Inflammatory macrophage (primary cell): ENCODE results near the gene PER2.
A peak's percentile ranks its signal among the peaks of the same experiment; 100 is the strongest.

Experiments
- DNase-seq, 2 donors: peaks; one replicate each; pipeline ENCODE4 v3.0.0-alpha.2; 2020 to 2022

PER2 gene

DNA sequence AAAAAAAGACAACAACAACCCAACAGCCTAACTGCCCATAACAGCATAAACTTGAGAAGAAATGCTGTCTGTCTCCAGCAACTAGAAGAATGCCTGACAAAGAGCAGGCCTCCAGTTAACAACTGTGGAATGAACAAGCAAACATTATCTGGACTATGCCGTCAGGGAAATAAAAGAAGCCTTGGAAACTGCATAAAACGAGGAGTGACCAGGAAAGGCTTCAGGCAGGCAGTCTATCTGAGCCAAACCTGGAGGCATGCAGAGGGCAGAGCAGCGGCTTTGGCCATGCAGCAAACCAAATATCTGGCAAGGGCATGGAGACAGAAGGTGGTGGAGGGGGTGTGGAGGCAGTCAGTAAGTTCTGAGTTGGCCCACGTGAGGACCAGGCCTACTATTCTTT, 59.7 kb downstream of the PER2 start:
- no peak for DNase-seq

DNA sequence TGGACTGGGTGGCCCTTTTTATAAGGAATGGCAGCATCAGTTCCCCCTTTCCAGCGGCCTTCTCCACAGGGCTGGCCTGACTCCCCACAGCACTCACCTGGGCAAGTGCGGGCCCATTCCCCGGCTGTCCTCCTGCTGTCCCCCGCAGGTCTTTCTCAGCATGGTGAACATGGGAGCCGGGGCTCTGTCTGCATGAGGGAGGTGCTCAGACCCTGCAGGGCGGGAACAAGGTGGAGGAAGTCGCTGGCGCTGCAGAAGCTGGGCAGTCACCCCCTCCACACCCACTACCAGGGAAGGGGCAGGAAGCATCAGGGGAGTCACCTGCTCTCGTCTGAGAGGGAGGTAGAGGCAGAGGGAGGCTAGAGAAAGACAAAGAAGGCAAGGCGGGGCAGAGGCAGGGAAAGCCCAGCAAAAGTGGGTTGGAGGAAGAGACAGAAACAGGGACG, 60.8 kb downstream of the PER2 start:
- no peak for DNase-seq

DNA sequence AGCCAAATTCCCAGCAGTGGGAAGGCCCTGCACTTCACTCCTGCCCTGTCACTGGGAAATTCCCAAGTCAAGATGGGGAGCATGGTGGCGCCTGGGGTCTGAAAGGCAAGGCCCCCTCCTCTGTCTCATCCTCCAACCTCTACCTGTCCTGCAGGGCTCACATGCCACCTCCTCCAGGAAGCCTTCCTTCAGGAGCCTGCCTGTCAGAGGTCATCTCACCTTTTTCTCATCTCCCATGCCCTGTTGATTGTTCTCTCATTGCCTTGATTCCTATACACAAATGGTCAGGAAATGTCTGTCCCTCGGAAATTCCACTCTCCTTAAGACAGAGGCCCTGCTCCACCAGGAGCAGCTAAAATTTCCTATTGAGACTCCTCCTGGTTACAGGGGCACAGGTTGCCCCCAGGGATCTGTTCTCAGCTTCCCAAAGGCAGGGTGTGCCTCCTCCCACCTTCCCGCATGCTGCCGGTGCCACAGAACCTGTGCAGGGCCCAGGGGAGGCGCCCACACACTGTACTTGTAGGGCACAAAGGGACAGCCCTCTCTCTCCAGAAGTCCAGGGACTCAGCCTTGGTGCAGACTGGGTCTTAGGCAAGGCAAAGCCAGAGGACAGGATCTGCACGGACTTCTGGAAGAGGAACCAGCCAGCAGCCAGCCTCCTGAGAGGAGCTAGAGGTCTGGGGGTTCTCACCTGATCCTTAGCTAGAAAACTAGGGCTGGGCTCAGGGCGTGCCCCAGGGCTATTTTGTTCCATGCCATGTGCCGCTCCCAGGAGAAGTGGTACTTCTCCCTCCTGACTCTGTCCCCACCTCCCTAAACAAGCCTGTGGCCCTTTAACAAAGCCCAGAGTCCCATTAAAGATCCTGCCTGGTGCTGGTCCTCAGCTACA, 61.5 kb downstream of the PER2 start:
- DNase-seq, result no peak

DNA sequence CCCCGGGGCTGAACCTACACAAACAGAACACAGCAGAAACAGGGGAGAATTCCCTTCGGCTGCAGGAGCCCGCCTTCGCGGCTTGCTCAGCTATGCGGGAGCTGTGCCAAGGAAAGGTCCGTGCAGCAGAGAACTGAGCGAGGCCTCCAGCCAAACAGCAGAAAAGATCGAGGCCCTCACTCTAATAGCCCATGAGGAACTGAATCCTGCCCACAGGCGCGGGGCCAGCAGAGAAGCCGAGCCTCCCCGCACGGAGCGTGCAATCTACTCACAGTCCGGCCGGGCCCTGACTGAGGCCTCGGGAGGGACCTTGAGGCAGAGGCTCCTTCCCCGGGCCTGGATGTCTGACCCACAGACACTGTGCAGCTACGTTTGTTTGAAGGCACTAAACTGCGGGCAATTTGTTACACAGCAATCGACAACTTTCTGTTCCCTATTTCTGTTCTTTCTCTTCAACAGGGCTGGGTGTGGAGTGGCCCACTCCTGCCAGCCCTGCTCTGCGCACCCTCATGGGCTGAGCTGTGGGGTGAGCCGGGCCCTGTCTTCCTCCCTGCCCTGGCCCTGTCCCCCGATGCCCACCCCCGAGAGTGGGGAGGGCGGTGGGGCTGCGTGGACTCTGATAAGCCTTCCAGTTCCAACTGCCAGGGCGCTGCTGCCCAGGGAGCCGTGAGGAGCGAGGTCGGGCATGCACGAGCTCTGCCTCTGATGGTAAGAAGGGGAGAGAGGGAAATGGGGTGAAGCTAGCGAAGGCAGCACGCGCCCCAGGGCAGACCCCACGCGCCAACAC, 62.3 kb downstream of the PER2 start:
- no peak for DNase-seq

DNA sequence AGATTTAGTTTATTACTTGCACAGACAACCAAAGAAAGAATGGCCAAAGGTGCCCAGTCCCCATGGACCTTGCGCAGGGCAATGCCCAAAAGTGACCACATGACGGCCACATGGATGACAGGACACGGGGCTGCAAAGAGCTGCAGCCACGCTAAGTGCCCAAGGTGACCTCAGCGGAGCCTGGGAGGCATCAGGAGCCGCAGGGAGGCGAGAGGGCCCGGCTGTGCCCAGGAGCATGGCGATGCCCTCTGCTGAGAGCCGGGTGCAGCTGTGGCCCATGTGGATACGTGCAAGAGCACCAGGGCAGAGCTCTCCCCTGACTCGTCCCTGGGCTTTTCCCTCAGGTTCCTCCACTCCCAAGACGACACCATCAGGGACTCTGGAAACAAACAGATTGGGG, 63.3 kb downstream of the PER2 start:
- DNase-seq, result no peak

DNA sequence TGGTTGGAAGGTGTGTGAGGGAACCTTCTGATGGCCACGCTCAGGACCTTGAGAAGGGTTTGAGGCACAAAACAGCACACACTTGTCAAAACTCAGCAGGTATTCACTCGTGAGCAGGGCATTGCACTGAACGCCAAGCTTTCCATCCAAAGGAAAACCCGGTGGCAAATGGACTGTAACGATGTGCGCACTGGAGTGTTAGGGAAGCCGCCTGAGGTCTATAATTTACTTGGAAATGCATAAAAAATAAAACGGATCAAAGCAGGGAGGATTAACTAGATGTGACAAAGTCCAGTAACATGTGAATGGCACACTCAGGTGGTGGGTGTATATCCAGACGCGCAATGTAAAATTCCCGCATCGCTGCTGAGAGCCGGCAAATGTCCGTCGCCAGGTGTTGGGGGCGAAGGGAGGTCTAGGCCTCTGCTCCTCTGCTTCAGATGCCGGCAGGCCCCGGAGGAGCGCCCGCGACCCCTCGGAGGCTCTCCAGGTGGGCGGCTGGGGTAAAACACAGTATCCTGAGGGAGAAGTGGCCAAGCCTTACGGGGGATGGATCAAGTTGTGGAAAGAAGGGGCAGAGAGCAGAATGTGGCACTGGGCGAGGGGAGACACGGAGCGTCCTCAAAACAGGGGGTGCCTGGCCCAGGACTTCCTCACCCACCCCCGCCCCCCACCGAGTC, 63.9 kb downstream of the PER2 start:
- DNase-seq, result no peak

DNA sequence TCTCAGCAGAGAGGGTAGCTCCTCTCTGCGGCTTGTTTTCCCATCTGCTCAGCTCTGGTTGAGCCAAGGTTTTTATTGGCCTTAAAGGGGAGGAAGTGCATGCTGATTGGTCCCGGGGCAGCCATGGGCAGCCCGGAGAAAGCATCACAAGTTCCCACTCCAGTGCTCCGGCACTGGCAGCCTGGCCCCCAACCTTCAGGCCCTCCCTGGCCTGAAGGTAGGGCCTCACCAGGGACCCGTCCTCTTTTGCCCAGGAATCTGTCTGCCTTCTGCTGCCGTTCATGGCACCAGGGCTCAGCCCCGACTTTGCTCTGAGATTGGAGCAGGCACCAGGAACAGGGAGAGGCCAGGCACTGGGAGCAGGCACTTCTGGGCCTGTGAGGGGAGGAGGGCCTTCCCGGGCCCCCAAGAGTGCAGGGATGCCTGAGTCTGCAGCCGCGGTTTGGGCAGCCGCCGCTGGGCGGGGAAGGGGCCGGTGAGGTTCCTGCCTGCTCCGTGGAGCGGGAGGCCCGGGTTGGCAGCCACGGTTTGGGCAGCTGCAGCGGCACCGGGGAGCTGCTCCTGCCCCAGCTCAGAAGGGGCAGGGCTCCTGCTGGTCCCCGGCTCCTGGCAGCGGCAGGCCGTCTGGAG, 67.4 kb downstream of the PER2 start:
- DNase-seq, result no peak

DNA sequence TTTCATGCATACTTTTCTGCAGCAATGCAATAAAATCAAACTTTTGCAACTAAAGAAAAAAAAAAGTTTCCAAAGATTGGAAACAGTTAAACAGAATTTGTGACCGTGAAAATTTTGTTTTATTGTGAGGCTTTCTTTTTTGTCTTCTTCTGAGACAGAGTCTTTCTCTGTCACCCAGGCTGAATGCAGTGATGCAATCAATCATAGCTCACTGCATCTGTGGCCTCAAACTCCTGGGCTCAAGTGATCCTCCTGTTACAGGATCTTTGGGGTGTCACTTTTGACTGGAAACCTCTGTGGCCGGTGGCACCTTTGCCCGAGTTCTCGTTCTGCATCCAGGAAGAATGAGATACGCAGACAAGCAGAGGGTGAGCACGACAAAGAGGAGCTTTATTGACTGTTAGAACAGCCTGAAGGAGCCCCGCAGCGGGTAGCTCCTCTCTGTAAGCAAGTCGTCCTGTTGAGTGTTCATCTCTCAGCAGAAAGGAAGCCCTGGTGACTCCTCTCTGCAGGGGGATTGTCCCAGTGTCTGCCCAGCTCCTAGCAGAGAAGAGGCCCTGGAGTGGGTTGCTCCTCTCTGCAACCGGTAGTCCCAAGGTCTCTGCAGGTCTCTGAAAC, 68.0 kb downstream of the PER2 start:
- no peak for DNase-seq

DNA sequence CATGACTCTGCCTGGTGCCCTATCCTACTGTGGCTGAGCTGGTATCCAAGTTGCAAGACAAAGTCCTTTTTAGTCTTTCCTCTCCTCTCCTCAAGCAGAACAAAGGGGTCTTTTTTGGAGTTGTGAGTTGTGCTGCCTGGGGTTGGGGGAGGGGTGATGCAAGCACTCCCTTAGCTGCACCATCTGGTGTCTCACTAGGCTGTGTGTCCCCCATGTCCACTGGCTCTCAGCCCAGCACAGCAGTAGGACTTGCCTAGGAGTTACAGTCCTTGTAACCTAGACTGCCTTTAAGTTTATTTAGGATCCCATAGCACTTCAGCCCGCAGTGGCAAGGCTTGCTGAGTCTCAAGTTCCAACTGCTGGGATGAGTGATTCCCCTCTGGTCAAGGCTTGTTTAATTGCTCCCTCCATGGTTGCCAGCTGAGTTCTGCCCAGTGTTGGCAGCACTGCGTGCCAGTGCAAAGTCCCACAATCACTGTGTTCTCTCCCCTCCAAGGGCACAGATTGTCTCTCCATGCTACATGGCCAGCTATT, 71.7 kb downstream of the PER2 start:
- no peak for DNase-seq

DNA sequence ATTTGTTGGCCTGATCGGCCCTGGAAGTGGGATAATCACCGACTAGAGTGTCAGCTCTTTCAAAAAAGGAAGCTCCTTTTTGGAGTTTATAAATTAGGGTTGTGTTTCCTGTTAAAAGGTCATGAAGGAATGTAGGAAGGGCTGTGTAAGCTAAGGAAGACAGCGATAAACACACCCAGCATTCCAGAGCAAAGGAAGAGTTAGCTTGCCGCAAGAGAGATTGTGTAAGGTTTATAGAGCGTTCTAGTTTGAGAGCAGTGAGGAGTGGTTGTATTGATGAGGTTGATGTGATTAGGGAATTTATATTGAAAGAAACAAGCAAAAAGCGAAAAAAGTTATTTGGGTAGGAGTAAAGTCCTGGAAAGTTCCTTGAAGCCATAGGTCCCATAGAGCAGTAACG, 81.4 kb downstream of the PER2 start:
- DNase-seq, result no peak

DNA sequence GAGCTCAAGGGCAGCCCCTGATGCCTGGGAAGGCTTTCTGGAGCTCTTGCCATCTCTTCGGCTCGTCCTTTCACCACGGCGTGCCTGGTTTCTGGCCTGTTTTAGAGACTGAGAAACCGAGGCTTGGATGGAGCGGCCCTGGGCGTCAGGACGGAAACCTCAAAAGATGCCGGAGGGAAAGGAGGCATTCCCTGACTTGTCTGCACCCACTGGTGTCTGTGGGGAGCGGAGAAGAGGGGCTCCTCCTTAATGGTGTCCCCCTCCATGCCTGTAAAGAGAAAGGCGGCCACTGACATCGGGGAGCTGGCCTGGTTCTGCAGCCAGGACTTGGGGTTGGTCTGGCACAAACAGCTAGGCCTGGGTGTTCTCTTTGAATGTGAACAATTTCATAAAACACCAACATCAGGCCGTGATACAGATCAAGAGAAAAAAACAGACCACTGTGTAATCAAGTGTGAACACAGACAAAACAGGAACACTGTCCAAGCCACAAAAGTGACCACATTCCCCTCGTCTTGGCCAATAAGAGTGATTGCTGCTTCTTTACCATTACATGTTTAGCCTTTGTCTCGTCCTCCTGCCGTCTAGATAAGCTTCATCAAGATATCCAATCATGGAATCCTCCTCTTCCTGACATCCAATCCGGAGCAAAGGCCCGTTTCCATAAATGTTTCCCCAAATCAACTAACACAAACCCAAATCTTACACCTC, 84.3 kb downstream of the PER2 start:
- peak in 1 of 2 donors; percentile 30 for DNase-seq

DNA sequence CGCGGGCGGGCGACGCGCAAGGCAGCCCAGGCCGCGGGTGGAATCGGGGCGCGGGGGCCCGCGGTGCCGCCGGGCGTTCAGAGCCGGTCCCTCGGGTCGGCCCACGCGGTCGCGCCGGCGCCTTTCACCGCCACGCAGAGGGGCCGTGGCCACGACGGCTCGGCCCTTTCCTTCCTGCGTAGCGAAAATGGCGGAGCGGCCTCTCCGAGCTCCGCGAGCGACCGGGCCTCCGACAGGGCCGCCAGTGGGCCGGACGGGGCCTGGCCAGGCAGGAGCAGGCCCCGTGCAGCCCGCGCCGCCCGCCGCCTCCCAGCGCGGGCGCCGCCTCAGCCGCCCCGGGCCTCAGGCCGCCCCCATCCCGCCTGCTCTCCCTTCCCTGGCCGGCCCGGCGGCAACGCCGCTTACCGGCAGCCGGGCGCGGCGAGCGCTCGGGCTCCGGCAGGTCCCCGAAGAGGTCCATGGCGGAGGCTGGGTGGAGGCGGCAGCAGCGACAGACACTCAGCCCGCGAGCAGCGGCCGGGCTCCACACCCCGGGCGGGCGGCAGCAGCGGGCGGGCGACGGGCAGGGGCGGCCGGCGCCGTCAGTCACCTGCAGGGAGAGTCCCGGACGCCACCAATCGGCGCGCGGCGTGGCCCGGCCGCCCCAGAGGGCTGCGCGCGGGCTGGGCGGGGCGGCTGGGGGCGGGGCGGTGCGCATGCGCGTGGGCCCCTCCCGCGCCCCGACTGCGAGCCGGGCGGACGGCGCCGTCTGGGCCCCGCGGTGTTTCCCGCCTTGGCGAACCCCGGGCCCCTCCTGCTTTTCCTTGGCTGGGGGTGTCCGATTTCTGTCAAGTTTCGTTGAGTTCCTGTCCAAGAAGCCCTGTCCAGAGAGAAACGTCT, 85.1 kb downstream of the PER2 start, which contains the start of gene ILKAP:
Gene ILKAP (minus strand): TSS at position 602 of the 879 bp plus-strand sequence. CDS start 142 bp downstream, at position 460.
- peak; percentile 81 to 93 for DNase-seq

DNA sequence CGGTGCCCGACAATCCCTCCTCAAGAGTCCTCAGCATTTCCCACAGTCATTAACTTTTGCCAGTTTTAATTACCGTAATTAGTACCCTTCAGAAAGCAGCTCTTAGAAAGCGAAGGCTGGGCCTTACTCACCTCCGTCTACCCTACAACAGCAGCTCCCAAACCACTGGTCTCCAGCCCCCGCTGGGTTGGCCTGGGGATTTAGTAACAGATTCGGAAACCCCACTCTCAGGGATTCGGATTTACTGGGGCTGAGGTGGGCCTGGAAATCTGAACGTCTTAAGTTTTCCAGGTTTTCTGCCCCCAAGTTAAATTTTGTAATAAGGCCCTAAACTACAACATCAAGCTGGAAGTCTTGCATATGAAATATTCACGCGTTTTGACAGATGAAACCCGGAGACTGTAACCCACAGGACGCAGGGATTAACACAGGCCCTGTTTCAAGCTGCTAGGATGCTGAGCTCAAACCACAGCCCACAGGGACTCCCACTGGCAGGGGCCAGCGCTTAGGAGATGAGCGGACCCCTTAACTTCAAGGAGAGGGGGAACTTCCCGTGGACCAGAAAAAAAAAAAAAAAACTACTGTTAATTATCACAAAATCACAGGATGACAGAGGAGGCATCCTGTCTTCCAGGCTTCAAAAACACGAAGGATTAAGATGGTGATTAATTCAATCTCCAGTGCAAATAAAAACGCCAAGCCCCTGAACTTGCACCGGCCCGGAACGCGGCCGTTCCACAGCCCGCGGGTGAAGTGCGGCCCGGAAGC, 85.9 kb downstream of the PER2 start:
- no peak for DNase-seq
